ENCODE measurements around the gene CLTC.
"Not testable (repeated sequence)": the region's sequence is repeated elsewhere in the genome, so short reads cannot be mapped to it uniquely, and the experiment has no call there.

Gene CLTC

DNA sequence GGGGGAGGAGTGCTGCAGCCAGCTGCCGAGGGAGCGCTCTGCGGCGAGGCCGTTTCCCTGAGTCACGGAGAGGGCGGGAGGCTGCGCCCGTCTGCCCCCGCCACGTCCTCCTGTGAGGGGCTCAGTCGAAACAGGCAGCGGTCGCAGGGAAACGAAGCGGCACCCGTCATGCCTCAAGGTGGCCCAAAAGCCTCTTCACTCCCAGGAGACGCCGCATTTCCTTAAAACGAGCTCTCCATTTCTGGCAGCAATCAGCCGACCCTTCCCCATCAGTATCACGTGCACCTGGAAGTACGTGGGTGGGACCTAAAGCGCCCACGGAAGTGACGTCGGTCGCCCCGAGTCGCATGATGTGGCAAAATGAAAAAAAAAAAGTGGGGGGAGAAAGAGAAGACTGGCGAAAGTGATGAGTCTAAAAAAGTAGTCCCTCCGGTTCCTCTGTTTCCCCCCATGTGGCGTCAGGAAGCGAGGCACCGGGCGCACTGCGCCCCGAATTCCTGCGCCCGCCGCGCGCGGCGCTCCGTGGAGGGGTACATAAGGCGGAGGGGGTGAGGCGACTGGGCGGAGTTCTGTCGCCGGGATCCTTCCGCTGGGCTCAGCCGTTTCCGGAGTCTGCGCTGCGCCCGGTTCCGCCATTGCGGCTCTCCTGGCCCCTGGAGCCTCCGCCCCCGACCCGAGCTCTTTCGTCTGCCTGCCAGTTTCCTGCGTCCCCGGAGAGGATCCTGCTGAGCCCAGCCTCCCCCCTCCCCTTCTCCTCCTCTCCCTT lies at the start of gene CLTC:
TSS of gene CLTC (plus strand) at position 598 of the 766 bp plus-strand sequence. CDS start 237 bp downstream, outside the sequence.
- peak; percentile 90 for DNase-seq (ENCODE audit: low spot score)

DNA sequence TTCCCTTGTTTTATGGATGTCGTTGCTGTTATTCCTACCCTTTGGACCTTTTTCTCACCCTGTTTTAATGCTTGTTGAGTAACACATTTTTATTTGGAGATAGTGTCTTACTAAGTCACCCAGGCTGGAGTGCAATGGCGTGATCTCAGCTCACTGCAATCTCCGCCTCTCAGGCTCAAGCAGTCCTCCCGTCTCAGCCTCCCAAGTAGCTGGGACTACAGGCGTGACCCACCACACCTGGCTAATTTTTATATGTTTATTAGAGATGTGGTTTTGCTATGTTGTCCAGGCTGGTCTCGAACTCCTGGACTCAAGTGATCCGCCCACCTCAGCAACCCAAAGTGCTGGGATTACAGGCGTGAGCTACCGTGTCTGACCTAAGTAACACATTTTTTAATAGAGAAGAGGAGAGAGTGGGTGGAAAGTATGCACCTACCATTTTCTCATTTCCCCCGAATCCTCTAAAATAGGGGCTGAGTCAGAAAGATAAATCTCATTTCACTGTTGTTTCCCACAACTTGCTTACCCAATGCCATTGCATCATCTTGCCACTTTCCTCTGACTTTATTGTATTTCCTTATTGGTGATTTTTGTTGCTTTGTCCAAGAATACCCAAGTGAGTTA lies 47.3 kb upstream of the CLTC start:
- DNase-seq (ENCODE audit: low spot score), result no peak

DNA sequence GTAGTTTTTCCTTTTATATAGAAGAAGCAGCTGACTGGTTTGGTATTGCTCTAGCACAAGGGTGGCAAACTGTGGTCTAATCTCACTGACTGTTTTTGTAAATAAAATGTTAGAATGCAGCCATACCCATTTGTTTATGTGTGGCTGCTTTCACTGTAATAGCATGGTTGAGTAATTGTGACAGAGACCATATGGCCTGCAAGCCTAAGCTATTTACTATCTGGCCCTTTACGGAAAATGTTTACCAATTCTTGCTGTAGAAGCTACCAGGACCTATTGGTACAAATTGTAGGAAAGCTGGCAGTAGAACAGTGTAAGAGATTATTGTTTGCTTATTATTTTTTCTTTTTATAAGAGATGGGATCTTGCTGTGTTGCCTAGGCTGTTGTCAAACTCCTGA lies 35.5 kb upstream of the CLTC start:
- DNase-seq (ENCODE audit: low spot score), result not testable (repeated sequence)

DNA sequence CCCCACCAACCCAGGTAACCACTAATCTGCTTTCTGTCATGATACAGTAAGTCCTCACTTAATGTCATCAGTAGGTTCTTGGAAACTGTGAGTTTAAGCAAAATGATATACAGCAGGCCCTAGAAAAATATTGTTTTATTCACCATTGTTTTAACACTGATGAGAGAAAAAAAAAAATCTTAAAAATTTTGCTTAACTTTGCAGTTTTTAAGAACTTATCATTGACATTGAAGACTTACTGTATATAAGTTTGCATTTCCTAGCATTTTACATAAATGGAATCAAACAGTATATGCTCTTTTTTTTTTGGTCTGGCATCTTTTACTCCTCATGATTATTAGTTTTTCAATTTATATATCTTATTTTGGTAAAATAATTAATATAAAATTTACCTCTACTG lies 19.5 kb upstream of the CLTC start:
- no peak for DNase-seq (ENCODE audit: low spot score)

DNA sequence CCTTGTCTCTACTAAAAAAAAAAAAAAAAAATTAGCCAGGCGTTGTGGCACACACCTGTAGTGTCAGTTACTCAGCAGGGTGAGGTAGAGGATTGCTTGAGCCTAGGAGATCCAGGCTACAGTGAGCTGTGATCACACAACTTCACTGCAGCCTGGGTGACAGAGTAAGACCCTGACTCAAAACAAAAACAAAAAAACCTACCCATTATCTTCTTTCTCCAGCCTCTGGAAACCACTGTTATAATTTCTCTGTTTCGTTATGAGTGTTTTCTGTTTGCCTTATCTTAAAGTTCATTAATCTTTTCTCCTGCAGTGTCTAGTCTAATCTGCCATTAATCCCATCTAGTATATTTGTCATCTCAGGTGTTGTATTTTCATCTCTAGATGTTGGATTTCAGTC lies 18.6 kb upstream of the CLTC start:
- DNase-seq (ENCODE audit: low spot score), result no peak

DNA sequence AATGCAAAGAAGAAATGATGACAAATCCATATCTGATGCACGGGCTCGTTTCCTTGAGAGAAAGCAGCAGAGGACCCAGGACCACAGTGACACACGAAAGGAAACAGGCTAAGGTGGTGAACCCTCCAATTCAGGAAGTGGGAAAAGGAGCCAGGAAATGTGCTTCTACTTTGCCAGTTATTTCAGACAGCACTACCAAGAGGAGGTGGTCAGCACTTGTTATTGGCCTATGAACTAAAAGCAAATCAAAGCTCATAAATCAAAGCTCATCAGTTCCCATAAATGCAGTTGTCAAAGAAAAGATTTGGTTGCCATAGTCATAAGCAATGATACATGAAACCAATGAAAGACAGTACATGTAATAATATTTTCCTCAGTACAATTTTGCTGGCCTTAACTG lies 12.6 kb upstream of the CLTC start:
- no peak for DNase-seq (ENCODE audit: low spot score)

DNA sequence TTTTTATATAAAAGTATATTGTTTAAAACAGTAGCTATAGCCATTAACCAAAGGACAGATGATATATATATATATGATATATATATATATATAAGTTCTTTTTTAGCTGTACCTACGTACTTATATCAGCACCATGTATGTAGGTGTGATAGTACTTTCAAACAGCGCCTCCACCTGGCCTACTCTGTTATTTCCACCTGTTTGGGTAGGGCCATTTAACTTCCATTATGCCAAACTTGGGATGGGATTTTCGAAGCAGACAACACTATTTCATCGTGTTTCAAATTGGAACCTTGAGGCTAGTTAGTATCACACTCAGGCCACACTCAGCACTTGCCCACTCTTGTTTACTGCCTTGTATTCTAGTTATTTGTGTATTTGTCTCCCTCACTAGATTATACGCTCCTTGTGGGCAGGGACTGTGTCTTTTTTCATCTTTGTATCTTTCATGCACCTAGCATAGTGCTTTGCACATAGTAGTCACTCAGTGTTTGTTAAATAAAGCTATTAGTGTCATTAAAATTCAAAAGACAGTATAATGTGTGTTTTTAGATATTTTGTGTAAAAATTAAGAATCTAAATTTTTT lies 11.8 kb upstream of the CLTC start:
- no peak for DNase-seq (ENCODE audit: low spot score)

DNA sequence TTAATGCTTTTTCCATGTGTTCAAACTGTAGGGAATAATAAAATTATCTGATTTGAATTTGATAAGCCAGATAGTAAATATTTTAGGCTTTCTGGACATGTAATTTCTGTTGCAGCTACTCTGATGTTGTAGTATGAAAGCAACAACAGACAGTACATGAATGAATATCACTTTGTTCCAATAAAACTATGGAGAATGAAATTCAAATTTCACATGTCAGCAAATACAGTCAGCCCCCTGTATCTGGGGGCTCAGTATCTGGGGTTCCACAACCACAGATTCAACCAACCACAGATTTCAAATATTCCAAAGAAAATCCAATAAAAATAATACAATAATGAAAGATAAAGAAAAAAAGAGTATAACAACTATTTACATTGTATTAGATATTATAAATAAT lies 8.2 kb upstream of the CLTC start:
- no peak for DNase-seq (ENCODE audit: low spot score)

DNA sequence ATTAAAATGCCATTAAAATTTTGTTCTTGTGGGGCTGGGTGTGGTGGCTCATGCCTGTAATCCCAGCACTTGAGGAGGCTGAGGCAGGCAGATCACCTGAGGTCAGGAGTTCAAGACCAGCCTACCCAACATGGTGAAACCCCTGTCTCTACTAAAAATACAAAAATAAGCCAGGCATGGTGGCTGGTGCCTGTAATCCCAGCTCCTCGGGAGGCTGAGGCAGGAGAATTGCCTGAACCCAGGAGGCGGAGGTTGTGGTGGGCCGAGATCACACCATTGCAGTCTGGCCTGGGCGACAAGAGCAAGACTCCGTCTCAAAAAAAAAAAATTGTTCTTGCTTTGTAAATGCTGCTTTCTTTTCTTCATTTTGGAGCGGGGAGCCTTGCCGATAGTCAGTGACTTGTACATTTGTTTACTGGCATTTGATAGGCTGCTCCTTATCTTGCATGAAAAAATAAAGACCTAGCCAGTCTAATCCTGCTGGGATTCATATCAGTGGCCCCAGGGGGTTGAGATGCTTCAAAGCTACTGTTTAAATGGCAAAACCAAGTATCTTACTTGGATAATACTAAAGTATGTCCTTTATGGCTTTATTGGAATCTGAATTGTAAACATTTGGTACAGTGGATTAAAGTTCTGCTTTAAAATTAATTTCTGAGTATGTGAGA lies 3.3 kb upstream of the CLTC start:
- no peak for DNase-seq (ENCODE audit: low spot score)

DNA sequence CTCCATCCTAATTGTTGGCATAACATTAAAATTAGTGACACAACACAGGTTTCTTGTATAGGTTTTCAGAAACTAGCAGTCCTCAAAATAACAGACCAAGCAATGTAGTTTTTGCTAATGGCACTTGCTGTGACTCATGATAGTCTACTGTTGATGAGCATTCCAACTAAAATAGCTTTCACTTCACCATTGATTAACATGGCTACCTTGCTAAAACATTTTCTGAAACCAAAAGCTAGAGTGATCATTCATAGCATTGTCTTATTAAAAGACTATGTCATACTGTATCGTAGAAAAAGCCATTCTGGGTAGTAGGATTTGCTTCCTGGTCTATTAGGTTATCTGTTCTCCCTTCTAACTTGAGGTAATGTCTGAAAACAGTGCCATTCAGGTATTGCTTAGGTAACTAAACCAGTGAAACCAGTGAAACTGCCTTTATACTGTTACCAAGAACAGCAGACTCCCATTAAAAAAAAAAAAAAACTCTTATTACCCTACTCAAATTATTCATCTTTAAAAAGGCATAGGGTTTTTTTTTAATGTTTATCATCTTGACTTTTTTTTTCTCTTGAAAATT lies 2.5 kb upstream of the CLTC start:
- no peak for DNase-seq (ENCODE audit: low spot score)

DNA sequence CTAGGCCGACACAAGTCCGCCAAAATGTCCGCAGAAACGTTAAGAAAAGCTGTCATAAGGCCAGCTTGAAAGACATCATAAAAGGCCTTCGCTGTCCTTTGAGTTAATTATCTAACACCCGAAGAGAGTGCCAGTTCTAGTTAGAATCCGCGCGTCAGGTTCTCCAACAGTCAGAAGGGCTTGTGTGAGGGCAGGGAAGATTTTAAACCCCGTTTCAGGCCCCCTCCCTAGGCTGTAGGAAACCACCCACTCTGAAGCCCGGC lies 729 bp upstream of the CLTC start:
- DNase-seq (ENCODE audit: low spot score), result no peak

DNA sequence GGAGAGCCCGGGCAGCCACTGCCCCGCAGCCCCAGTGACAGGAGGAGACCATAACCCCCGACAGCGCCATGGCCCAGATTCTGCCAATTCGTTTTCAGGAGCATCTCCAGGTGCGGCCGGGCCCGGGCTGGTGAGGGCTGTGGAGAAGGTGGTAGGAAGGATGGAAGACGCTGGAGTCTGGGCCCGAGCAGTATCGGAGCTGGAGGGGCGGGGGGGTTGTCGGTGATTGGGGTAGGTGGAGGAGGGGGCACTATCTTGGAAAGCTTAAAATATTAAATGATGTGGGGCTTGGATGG lies 317 bp downstream of the CLTC start:
- DNase-seq (ENCODE audit: low spot score), result no peak

DNA sequence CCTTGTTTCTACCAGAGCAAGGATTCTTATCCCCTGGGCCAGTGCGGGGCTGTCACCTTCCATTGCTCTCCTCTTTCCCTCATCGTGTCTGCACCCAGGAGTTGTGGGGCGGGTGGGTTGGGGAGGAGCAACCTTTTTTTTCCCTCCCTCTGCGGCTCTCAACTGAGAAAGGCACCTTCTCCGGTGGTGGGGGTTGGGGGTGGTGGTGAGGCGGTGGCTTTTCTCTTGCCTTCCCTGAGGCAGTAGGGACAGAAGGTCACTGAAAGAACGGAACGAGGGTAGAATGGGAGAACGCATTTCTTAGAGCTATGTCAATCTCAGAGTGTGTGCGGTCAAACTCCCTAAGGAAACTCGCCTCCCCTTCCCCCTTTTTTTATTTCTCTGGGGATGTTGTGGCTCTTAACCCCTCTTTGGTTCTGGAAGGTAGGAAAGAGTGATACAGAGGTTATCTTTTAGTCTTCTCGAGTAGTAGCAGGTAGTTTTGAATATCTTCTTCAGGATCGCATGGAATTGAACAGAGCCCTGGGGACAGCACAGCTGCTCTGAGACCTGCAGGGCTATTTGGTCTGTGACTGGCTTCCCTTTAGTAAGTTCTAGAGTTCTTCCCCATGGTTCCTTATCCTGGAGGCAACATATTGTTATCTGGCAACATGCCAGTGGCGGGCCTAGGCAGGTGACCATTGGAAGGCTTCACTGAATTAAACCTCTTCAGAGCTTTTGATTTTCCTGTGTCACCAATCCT lies 994 bp downstream of the CLTC start:
- peak; percentile 28 for DNase-seq (ENCODE audit: low spot score)

DNA sequence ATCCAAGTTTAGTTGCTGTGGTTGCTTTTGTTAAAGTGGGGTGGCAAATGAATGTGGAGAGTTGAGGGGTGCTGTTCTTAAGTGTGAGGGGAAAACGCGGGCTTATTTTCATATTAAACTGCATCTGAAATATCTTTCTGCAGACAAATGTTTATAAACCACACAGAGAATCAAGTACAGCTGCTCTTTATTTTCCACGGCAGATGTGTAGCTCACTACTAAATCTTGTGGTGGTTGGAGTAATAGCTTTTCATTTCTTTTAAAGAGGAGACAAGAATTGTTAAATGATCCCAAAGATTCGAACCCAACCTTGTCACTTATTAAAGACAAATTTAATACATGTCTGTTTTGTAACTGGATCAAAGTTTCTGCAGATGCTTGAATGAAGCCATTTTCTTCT lies 2.1 kb downstream of the CLTC start:
- DNase-seq (ENCODE audit: low spot score), result no peak

DNA sequence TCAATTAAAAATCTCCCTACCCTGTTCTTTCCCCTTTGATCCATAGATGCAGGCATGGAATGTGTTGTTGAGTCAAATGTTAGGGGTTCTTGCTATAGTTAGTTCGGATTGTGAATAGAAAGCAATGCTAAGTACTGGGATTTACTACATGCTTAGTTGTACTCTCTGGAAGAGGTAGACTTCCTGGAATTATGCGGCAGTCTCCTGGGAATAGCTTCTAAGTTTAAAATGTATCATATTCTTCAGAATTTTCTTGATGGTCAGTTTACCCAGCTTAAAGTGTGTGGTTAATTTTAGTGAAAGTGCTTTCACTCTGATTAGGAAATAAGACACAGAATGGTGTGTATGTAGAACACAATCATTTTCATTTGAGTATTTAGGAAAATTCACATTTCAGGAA lies 3.5 kb downstream of the CLTC start:
- DNase-seq (ENCODE audit: low spot score), result no peak

DNA sequence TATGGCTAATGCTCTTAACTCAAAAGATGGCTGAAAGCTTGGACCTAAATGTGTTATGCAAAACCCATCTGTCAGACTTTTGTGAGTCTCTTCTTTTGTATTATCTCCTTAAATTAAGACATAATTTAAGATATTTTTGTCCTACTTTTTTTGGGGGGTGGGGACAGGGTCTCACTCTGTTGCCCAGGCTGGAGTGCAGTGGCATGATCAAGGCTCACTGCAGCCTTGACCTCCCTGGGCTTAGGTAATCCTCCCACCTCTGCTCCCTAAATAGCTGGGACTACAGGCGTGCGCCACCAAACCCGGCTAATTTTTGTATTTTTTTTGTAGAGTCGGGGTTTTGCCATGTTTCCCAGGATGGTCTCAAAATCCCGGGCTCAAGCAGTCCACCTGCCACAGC lies 7.1 kb downstream of the CLTC start:
- no peak for DNase-seq (ENCODE audit: low spot score)

DNA sequence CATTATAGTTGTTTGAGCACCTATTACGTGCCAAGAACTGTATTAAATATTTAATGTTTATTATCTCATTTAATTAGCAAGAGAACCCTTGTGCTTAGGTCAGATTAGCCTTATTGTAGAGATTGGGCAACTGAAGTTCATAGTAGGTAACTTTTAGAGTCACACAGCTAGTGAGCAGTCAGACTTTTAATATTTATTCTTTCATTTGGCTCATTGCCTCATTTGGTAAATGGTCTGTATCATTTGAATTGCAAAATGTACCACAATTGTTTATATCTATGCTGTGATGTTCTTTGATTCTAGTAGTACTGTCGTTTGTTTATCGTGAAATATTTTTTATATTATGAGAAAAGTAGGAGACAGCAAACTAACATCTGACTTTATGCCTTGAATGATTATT lies 7.6 kb downstream of the CLTC start:
- no peak for DNase-seq (ENCODE audit: low spot score)

DNA sequence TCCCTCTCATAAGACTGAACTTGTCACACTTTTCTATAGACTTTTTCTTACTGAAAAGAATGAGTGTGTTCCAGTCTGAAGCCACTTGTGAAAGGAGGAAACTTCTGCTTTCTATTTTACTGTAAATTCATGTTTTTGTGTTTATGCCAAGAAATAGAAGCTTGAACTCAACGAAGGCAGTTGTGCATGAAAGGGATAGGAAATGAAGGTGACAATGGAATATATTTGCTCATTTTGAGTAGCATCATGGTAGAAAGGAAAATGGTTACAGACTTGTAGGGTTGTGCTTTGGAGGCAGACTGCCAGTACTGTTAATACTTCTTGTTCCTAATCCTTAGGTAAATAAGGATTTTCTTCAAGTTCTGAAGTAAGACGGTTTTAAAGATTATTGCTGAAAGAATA lies 8.1 kb downstream of the CLTC start:
- peak; percentile 33 for DNase-seq (ENCODE audit: low spot score)

DNA sequence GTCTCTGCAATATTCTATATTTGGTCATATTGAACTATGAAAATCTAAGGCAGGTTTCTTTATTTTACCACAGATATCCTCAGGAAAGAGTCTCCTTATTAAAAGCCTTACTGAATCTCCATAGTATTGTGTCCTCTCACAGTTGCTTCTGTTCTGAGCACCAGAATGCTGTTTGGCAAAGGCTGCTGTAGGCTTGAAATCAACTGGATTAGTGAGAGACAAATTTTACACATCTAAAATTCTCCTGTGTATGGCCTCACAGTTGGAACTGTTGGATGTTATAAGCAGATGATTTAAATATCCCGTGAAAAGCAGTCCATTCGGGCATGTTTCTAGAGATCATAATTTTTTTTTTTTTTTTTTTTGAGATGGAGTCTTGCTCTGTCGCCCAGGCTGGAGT lies 9.5 kb downstream of the CLTC start:
- no peak for DNase-seq (ENCODE audit: low spot score)

DNA sequence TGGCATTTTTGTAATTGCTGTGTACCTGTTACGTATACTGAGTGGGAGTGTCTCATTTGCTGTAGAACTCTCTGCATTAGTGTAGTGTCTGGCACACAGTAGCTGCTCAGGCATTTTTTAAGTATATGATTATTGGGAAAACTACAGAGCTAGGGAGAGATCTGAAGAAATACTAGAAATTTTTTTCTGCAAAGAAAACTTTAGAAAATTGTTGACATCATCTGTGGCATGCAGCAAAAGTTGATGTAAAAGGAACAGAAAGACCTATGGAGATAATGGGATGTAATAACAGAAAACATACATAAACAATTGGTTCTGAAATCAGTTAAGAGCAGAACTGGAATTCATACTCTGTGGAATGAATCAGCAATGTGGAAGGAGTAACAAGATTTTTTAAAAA lies 11.6 kb downstream of the CLTC start:
- DNase-seq (ENCODE audit: low spot score), result no peak

DNA sequence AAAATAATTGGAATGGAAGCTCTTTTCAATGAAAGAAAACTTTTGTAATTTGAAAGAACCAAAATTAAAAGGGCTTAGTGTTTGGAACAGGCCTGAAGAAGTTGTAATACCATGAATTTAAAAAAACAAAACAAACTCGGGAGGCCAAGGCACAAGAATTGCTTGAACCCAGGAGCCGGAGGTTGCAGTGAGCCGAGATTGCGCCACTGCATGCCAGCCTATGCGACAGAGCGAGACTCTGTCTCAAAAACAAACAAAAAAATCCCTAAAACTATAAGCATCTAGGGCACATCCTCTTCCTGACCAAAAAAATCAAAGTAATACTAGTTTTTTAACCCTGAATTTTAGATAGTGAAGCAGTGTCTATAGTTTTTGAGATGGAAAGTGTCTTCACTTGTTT lies 12.7 kb downstream of the CLTC start:
- DNase-seq (ENCODE audit: low spot score), result no peak

DNA sequence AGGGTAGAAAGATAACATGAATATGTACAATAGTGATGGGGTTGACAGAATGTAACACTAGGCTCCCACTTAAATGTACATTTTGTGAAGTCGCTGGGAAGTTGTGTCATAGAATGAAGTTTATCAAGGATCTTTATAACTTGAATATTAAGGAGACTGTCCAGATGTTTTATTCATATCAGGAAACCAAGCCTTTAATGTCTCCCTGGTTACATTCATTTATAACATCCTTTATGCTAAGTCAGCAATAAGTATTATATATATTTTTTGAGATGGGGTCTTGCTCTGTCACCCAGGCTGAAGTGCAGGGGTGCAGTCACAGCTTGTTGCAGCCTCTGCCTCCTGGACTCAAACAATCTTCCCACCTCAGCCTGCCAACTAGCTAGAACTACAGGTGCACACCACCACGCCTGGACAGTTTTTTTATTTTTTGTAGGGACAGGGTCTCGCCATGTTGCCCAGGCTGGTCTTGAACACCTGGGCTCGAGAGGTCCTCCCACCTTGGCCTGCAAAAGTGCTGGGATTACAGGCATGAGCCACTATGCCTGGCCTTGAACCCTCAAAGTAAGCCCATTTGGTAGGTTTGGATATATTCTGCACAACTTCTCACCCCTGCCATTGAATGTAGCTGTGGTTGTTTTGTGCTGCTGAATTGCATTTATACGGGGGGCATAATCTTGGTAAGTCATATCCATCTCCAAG lies 14.1 kb downstream of the CLTC start:
- no peak for DNase-seq (ENCODE audit: low spot score)

Data from germinal center (tissue), 1 donor.